Activated naive CD8-positive, alpha-beta T cell treated with anti-CD3 and anti-CD28 coated beads, Interleukin-2, amount 50 U/mL, for 16 hours (primary cell): ENCODE results near the gene ITPR2.

Experiments used
- DNase-seq: peaks from one replicate; pipeline ENCODE4 v3.0.0-alpha.2; 2020; ENCODE audit warnings: low read depth, low spot score

Gene ITPR2

DNA sequence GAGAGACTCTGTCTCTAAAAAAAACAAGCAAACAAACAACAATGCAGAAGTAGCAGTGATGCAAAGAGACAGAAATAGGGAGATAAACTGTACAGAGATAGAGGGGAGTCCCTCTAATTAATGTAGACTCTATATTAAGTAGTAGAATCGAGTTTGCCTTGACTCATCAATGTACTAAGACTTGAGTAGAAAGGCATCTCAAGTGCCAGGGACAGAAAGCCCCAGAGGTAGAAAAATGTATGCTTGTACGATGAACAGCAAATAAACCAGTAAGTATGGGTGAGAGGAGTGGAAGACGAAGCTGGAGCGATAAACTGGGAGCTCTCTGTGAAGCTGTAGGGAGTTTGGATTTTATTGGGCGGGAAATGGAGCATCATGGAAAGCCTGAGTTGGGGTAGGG lies 429.4 kb downstream of the ITPR2 start:
- DNase-seq: no peak

- no peak for DNase-seq
Measured at GRCh38 chr12:26402648-26403047, 430.3 kb downstream of the ITPR2 start.

GRCh38 chr12:26401874-26402273 lies 431.1 kb downstream of the ITPR2 start:
- no peak for DNase-seq

DNA sequence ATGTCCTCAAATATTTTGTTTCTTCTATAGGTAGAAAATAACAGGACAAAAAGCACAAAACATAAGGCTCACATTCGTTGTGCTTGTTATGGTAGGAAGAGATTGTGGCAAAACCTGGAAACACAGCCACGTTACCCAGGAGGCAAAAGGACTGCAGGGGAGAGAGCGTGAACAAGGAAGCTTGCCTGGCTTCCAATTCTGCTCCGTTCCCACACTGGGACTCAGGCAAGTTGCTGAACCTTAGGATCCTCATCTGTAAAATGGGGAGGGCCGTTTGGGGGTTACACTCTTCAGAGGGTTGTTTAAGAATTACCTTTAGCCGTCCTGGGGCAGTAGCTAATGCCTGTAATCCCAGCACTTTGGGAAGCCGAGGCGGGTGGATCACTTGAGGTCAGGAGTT lies 432.4 kb downstream of the ITPR2 start:
- DNase-seq: no peak

DNA sequence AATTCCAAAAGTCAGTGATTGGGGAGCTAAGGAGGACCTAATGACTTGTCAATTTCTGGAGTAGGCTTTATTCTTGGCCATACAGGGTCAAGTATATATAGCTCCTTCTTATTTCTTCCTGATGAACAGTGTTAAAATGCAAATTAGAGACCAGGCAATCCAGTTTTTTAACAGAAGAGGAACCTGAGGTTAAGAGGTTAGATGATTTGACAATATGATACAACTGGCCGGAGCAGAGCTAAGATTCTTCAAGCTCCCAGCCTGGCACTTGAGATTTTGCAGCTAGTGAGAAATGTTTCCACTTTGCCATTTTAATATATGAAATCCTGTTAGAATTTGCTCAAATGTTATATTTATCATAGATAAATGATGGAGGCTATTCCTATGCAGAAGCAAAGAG lies 433.6 kb downstream of the ITPR2 start:
- DNase-seq: no peak

DNA sequence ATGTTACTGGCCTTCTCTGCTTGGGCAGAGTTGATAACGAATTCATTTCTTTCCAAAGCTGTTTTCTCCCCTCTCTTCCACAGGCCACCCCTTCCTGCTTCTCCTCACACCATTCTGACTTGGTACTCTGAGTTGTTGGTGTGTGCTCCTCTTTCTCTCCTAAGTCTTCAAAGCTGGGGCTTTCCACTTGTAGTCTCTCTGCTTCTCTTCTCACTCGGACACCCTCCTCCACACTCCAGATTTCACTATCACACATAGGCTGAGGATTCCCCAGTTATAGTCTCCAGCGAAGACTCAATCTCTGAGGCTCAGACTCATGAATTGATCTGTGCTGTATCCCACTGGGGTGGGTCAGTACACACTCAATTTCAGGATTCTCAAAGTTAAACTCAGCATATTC lies 436.6 kb downstream of the ITPR2 start:
- no peak for DNase-seq

GRCh38 chr12:26389343-26389742 lies 443.7 kb downstream of the ITPR2 start:
- no peak for DNase-seq

DNA sequence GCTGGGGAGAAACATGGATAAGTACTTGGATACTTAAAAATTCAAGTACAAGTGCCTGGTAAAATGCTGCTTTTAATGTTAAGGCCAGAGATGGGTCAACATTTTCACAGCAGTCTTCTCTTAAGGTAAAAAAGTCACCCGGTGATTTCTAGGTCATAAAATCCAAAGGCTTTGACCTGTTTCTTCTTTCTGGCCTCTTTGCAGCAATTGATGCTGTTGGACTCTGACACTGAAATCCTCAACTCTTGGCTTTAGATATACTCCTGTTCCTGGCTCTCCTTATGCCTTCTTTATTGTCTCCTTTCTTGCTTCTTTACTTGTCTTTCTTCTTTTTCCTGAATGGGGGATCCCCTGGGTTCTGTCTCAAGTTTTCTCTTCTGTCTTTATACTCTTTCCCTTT lies 448.5 kb downstream of the ITPR2 start:
- DNase-seq: no peak

- no peak for DNase-seq
Measured at GRCh38 chr12:26383041-26383440, 450.0 kb downstream of the ITPR2 start.

DNA sequence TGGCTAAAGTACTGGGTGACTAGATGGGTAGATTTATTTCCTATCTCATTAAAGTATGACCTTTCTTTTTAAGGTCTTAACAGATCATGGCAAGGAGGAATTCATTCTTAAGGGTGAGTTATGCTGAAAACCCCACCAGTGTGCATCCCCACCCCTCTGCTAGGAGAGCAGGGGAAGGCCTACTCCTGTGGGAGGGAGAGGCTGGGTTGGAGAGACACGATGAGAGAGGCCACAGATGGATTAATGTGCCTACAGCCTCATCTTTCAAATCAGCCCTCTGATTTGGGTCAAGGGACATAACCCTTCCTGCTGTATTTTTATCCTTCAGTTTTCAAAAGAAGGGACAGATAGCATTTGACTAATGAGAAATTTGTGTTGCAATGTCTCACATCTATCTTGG lies 452.1 kb downstream of the ITPR2 start:
- DNase-seq: no peak

GRCh38 chr12:26379777-26380467 lies 453.1 kb downstream of the ITPR2 start:
- DNase-seq: no peak

DNA sequence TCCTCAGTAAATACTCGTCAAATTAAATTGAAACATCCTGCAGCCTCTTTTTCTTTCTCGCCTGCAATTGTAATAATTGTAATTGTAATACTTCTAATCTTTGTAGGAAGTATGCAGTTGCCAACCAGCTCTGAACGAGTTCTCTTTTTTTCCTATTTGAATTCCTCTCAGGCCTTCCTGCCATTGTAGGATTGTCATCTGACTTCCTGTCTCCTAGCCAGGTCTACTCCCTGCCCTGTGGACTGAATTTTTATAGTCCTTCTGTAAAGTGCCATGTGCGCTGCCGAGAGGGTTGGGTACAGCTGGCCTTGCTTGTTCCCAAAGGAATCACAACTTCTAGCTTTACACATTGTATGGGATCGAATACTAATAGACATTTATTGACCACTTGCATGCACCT lies 454.3 kb downstream of the ITPR2 start:
- no peak for DNase-seq

DNA sequence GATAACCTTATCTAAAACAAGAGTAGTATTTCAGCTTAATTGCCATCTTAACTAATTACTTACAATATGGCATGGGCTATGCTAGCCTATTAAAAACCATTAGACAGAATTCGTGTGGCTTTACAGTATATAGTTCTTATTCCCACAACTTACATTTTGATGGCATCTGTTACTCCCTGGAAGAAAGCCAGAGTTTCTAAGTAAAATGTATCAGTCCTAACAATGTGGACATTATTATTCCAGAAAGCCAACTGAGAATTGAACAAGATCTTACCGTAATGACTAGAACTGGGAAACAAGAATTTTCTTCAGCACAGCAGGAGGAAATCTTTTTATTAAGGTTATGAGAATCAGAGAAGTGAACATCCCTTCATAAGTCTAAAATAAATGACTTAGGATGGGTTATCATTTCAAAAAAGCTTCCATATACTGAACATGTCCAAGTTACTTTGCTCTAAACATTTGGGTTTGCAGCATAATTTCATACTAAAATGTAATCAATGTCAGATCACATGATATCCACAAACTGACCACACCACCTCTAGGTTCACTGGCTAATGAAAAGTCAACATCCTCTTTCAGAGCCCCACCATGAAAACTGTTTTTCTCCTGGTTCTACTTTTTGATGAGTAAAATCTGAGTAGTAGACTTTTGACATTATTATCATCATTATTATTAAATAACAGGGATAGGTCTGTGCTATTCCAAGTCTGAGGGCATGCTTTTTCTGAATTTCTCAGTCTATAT lies 457.9 kb downstream of the ITPR2 start:
- DNase-seq: no peak

DNA sequence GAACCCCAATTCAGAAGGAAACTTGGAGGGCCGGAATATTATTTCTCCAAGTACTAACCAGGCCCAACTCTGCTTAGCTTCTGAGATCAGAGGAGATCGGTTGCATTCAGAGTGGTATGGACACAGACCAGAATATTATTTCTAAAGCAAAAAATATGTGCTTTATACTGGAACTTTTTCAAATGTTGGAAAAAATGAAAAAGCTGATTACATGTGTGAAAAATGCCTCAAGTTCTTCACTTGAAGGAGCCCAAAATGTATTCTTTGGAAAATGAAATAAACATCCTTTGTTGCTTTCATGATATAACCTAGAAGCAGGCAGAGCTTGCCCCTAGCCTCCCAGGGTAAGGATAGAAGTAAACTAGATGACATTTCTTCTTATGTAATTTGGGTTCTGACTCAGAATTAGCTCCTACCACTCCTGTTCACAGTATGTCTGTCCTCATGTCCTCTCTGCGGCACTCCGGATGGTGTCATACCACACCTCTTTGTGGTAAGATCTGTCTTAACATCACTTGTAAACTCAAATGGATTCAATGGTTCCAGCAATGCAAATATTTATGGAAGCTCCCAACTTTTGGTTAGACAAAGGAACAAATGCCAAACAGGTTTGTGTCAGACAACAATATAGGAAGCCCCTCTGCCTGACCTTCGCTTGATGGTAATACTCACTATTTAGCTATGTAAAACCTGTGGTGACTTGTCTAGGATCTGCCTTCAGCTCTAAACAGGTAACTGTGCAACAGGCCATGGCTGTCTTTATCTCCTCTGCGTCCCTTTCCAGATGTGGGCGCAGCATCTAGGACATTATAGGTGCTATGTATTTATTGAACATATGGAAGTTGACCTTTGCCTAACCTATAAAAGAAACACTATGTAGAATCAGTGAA lies 459.1 kb downstream of the ITPR2 start:
- no peak for DNase-seq

- DNase-seq: no peak
Measured at GRCh38 chr12:26372866-26373265, 460.1 kb downstream of the ITPR2 start.

- DNase-seq: no peak
Measured at GRCh38 chr12:26370098-26370497, 462.9 kb downstream of the ITPR2 start.

- no peak for DNase-seq
Measured at GRCh38 chr12:26369588-26369987, 463.4 kb downstream of the ITPR2 start.

DNA sequence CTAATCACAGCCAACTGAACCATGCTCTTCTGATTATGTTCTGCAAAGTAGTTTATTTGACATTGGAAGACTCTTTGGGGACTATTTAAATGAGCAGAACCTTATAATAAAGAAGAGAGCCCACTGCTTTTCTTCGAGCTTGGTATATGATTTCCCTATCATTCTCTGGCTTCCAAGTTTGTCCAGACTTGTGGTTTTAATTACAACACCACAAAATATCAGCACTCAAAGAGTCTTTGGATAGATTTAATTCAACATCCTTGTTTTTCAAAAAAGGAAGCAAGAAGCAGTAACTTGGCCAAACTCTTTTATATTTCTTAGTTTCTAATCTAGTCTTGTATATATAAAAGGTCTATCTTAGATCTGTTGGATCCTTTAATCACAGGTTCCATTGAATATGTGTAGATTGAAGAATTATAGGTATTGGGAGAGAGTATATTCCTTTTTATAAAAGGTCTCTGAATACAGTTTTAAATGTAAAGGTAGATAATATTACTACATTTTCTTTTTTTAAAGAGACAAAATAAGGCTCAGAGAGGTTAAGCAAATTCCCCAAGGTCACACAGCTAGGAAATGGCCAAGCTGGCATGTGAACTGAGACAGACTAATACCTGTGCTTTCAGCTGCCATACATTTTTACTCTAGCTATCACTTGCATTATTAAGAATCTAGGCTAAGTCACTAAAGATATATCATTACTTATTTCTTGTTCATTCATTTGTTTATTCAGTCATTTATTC lies 464.8 kb downstream of the ITPR2 start:
- no peak for DNase-seq

DNA sequence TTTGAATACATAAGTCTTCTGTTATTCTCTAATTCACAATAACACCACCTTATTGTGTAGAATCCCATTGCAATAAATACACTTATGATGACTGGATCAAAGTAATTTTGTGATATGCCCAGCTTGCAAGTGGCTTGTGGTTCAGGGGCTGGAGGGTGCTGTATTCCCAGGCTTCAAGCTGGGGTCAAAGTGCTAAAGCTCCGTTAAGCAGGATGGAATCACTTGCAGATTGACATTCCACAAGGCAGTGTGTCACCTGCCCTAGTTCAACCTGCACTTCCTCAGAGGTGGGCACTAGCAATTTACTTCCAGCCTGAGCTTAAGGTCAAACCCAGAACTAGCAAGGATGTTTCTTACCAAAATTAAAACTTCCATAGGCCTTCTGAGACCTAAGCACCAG lies 471.0 kb downstream of the ITPR2 start:
- DNase-seq: no peak

DNA sequence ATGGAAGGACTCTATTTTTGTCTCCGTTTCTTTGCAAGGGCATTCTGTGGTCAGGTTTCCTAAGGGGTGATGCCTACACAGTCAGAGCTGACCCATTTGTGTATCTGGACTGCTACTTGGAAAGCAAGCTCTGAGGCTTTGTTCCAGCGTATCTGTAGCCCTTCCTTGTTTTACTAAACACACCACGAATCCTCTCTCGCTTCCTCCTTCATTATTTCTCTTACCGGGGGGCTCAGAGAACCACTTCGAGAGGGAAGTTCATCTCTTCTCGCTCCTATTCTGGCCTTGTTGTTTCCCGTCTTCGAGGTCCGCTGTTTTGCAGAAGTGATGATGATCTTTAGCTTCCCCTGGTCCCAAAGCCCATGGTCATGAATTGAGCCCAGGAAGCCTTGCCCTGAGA lies 472.9 kb downstream of the ITPR2 start:
- no peak for DNase-seq

GRCh38 chr12:26359576-26359975 lies 473.4 kb downstream of the ITPR2 start:
- no peak for DNase-seq

- no peak for DNase-seq
Measured at GRCh38 chr12:26358651-26359050, 474.3 kb downstream of the ITPR2 start.
